ENCODE measurements around the gene DPYSL5. TPM values are rescaled to one million over a fixed set of nuclear protein-coding genes. Genes with fewer than 3 reads are reported as not detected.
A peak's percentile ranks its signal among the peaks of the same experiment; 100 is the strongest.
"Not testable (repeated sequence)": the region's sequence is repeated elsewhere in the genome, so short reads cannot be mapped to it uniquely, and the experiment has no call there.

Gene DPYSL5
- polyA plus RNA-seq, 1 donor = 7.1 TPM

GRCh38 chr2:26913999-26914658, 66.2 kb downstream of the DPYSL5 start:
- no peaks in the 10 kb centered on the region for H3K4me1 ChIP-seq (ENCODE audit: control insufficient read depth, insufficient read depth, low read length)
- no peaks in the 10 kb centered on the region for H3K9me3 ChIP-seq (ENCODE audit: control insufficient read depth, low read depth, low read length)
- no peak for DNase-seq
- no peak overlapping the region for H3K4me3 ChIP-seq (ENCODE audit: low read length)
- WGBS (ENCODE audit: insufficient coverage, low lambda C conversion rate) = no CpG with 5 or more reads among the region's 10 CpGs
- H3K27ac ChIP-seq (ENCODE audit: low read length) = no peak overlapping the region
- H3K36me3 ChIP-seq (ENCODE audit: control insufficient read depth, insufficient read depth, low read length) = no peaks in the 10 kb centered on the region
- peaks cover 46% of the 10 kb centered on the region for H3K27me3 ChIP-seq (ENCODE audit: control insufficient read depth, insufficient read depth, low read length)

GRCh38 chr2:26914659-26915310, 66.9 kb downstream of the DPYSL5 start:
- WGBS (ENCODE audit: insufficient coverage, low lambda C conversion rate) = 100% methylated on average over 1 of the region's 4 CpGs
- DNase-seq = no peak
- H3K4me1 ChIP-seq (ENCODE audit: control insufficient read depth, insufficient read depth, low read length) = no peaks in the 10 kb centered on the region
- no peaks in the 10 kb centered on the region for H3K9me3 ChIP-seq (ENCODE audit: control insufficient read depth, low read depth, low read length)
- no peaks in the 10 kb centered on the region for H3K36me3 ChIP-seq (ENCODE audit: control insufficient read depth, insufficient read depth, low read length)
- H3K4me3 ChIP-seq (ENCODE audit: low read length) = no peak overlapping the region
- no peak overlapping the region for H3K27ac ChIP-seq (ENCODE audit: low read length)
- H3K27me3 ChIP-seq (ENCODE audit: control insufficient read depth, insufficient read depth, low read length) = peaks cover 46% of the 10 kb centered on the region

GRCh38 chr2:26915316-26915715, 67.4 kb downstream of the DPYSL5 start:
- Histone ChIP-seq H3K4me1 (ENCODE audit: control insufficient read depth, insufficient read depth, low read length) (no peaks in the 10 kb centered on the region), H3K9me3 (ENCODE audit: control insufficient read depth, low read depth, low read length) (no peaks in the 10 kb centered on the region), H3K27me3 (ENCODE audit: control insufficient read depth, insufficient read depth, low read length) (peaks cover 46% of the 10 kb centered on the region), H3K4me3 (ENCODE audit: low read length) (no peak overlapping the region), H3K36me3 (ENCODE audit: control insufficient read depth, insufficient read depth, low read length) (no peaks in the 10 kb centered on the region), H3K27ac (ENCODE audit: low read length) (no peak overlapping the region)
- no CpG with 5 or more reads among the region's 5 CpGs for WGBS (ENCODE audit: insufficient coverage, low lambda C conversion rate)
- no peak for DNase-seq

GRCh38 chr2:26916128-26916692, 68.3 kb downstream of the DPYSL5 start:
- 85% methylated on average over 2 of the region's 7 CpGs for WGBS (ENCODE audit: insufficient coverage, low lambda C conversion rate)
- H3K27me3 ChIP-seq (ENCODE audit: control insufficient read depth, insufficient read depth, low read length) = peaks cover 46% of the 10 kb centered on the region

GRCh38 chr2:26917135-26917836, 69.4 kb downstream of the DPYSL5 start:
- Histone ChIP-seq H3K9me3 (ENCODE audit: control insufficient read depth, low read depth, low read length) (no peaks in the 10 kb centered on the region), H3K27ac (ENCODE audit: low read length) (no peak overlapping the region), H3K36me3 (ENCODE audit: control insufficient read depth, insufficient read depth, low read length) (no peaks in the 10 kb centered on the region), H3K4me1 (ENCODE audit: control insufficient read depth, insufficient read depth, low read length) (no peaks in the 10 kb centered on the region), H3K27me3 (ENCODE audit: control insufficient read depth, insufficient read depth, low read length) (peaks cover 37% of the 10 kb centered on the region), H3K4me3 (ENCODE audit: low read length) (no peak overlapping the region)
- WGBS (ENCODE audit: insufficient coverage, low lambda C conversion rate) = 57% methylated on average over 2 of the region's 5 CpGs
- no peak for DNase-seq

More at GRCh38 chr2:26916128-26916692, 68.3 kb downstream of the DPYSL5 start:
- no peaks in the 10 kb centered on the region for H3K9me3 ChIP-seq (ENCODE audit: control insufficient read depth, low read depth, low read length)
- no peak overlapping the region for H3K27ac ChIP-seq (ENCODE audit: low read length)
- no peaks in the 10 kb centered on the region for H3K4me1 ChIP-seq (ENCODE audit: control insufficient read depth, insufficient read depth, low read length)
- no peak for DNase-seq
- H3K36me3 ChIP-seq (ENCODE audit: control insufficient read depth, insufficient read depth, low read length) = no peaks in the 10 kb centered on the region
- no peak overlapping the region for H3K4me3 ChIP-seq (ENCODE audit: low read length)

- H3K36me3 ChIP-seq (ENCODE audit: control insufficient read depth, insufficient read depth, low read length) = no peaks in the 10 kb centered on the region
- DNase-seq = no peak
- no peaks in the 10 kb centered on the region for H3K9me3 ChIP-seq (ENCODE audit: control insufficient read depth, low read depth, low read length)
- 100% methylated on average over 1 of the region's 5 CpGs for WGBS (ENCODE audit: insufficient coverage, low lambda C conversion rate)
- no peak overlapping the region for H3K4me3 ChIP-seq (ENCODE audit: low read length)
- peaks cover 3% of the 10 kb centered on the region for H3K27me3 ChIP-seq (ENCODE audit: control insufficient read depth, insufficient read depth, low read length)
- peaks cover 14% of the 10 kb centered on the region for H3K4me1 ChIP-seq (ENCODE audit: control insufficient read depth, insufficient read depth, low read length)
- H3K27ac ChIP-seq (ENCODE audit: low read length) = no peak overlapping the region
These were observed 73.4 kb downstream of the DPYSL5 start for GRCh38 chr2:26921323-26921722.

GRCh38 chr2:26922405-26923188, 74.7 kb downstream of the DPYSL5 start:
- Histone ChIP-seq H3K36me3 (ENCODE audit: control insufficient read depth, insufficient read depth, low read length) (no peaks in the 10 kb centered on the region), H3K4me3 (ENCODE audit: low read length) (no peak overlapping the region), H3K4me1 (ENCODE audit: control insufficient read depth, insufficient read depth, low read length) (peaks cover 14% of the 10 kb centered on the region), H3K9me3 (ENCODE audit: control insufficient read depth, low read depth, low read length) (no peaks in the 10 kb centered on the region), H3K27ac (ENCODE audit: low read length) (no peak overlapping the region), H3K27me3 (ENCODE audit: control insufficient read depth, insufficient read depth, low read length) (no peaks in the 10 kb centered on the region)
- DNase-seq = peak; percentile 33 to 42
- WGBS (ENCODE audit: insufficient coverage, low lambda C conversion rate) = no CpG with 5 or more reads among the region's 8 CpGs

GRCh38 chr2:26923189-26923466, 75.2 kb downstream of the DPYSL5 start:
- no CpG with 5 or more reads among the region's 1 CpG for WGBS (ENCODE audit: insufficient coverage, low lambda C conversion rate)
- DNase-seq = not testable (repeated sequence)

GRCh38 chr2:26924731-26925099, 76.8 kb downstream of the DPYSL5 start:
- H3K27ac ChIP-seq (ENCODE audit: low read length) = peak overlapping the region; percentile 25
- WGBS (ENCODE audit: insufficient coverage, low lambda C conversion rate) = no CpG with 5 or more reads among the region's 14 CpGs

More at GRCh38 chr2:26923189-26923466, 75.2 kb downstream of the DPYSL5 start:
- H3K9me3 ChIP-seq (ENCODE audit: control insufficient read depth, low read depth, low read length); H3K27ac ChIP-seq (ENCODE audit: low read length); H3K27me3 ChIP-seq (ENCODE audit: control insufficient read depth, insufficient read depth, low read length); H3K4me3 ChIP-seq (ENCODE audit: low read length); H3K36me3 ChIP-seq (ENCODE audit: control insufficient read depth, insufficient read depth, low read length): not testable (repeated sequence)
- peaks cover 14% of the 10 kb centered on the region for H3K4me1 ChIP-seq (ENCODE audit: control insufficient read depth, insufficient read depth, low read length)

More at GRCh38 chr2:26924731-26925099, 76.8 kb downstream of the DPYSL5 start:
- H3K4me1 ChIP-seq (ENCODE audit: control insufficient read depth, insufficient read depth, low read length) = peaks cover 14% of the 10 kb centered on the region
- DNase-seq = no peak
- H3K4me3 ChIP-seq (ENCODE audit: low read length) = no peak overlapping the region
- H3K9me3 ChIP-seq (ENCODE audit: control insufficient read depth, low read depth, low read length) = no peaks in the 10 kb centered on the region
- no peaks in the 10 kb centered on the region for H3K27me3 ChIP-seq (ENCODE audit: control insufficient read depth, insufficient read depth, low read length)
- H3K36me3 ChIP-seq (ENCODE audit: control insufficient read depth, insufficient read depth, low read length) = no peaks in the 10 kb centered on the region

All from large intestine (tissue), 3 donors.